Skeletal muscle satellite cell (primary cell): ENCODE results near the gene SAV1.
"Not testable (repeated sequence)": the region's sequence is repeated elsewhere in the genome, so short reads cannot be mapped to it uniquely, and the experiment has no call there.

Experiments used
- H3K27me3 ChIP-seq: 2 replicates; pipeline ENCODE4 v1.7.0; 2013; ENCODE audit warnings: low read length; ENCODE audit not compliant: control insufficient read depth, insufficient read depth
- H3K36me3 ChIP-seq: 2 replicates; pipeline ENCODE4 v1.7.0; 2013; ENCODE audit warnings: mild to moderate bottlenecking, control low read depth, low read length; ENCODE audit not compliant: insufficient read depth
- H3K4me1 ChIP-seq: 2 replicates; pipeline ENCODE4 v1.7.0; 2013; ENCODE audit warnings: low read length; ENCODE audit not compliant: control insufficient read depth, insufficient read depth
- H3K4me2 ChIP-seq: 2 replicates; pipeline ENCODE4 v1.7.0; 2013; ENCODE audit warnings: mild to moderate bottlenecking, low read length
- H3K4me3 ChIP-seq: 2 replicates; pipeline ENCODE4 v1.7.0; 2013; ENCODE audit warnings: low read length
- H3K9ac ChIP-seq: 2 replicates; pipeline ENCODE4 v1.7.0; 2013; ENCODE audit warnings: mild to moderate bottlenecking, low read depth, low read length, moderate library complexity
- H3K9me3 ChIP-seq: replicated peaks from 2 replicates; pipeline ENCODE4 v1.7.0; 2013; ENCODE audit warnings: mild to moderate bottlenecking, control low read depth, low read length

Gene SAV1

GRCh38 chr14:50677527-50678063, 9.5 kb upstream of the SAV1 start:
- H3K4me3 ChIP-seq = peak overlapping the region; percentile 54
- H3K9me3 ChIP-seq = no peaks in the 10 kb centered on the region
- H3K4me1 ChIP-seq = peaks cover 38% of the 10 kb centered on the region
- H3K9ac ChIP-seq = peak overlapping the region; percentile 64
- H3K4me2 ChIP-seq = peak overlapping the region; percentile 76
- H3K27me3 ChIP-seq = no peaks in the 10 kb centered on the region
- no peaks in the 10 kb centered on the region for H3K36me3 ChIP-seq

GRCh38 chr14:50676814-50677516, 8.9 kb upstream of the SAV1 start:
- Histone ChIP-seq H3K9ac (peak overlapping the region; percentile 64), H3K36me3 (no peaks in the 10 kb centered on the region), H3K27me3 (no peaks in the 10 kb centered on the region), H3K4me1 (peaks cover 38% of the 10 kb centered on the region), H3K4me3 (peak overlapping the region; percentile 54), H3K9me3 (no peaks in the 10 kb centered on the region), H3K4me2 (peak overlapping the region; percentile 76)

- Histone ChIP-seq H3K9ac (peak overlapping the region; percentile 50), H3K27me3 (no peaks in the 10 kb centered on the region)
Observed at GRCh38 chr14:50675597-50675996, 7.5 kb upstream of the SAV1 start.

GRCh38 chr14:50670866-50671256, 2.8 kb upstream of the SAV1 start:
- Histone ChIP-seq H3K4me1 (peaks cover 20% of the 10 kb centered on the region), H3K36me3 (no peaks in the 10 kb centered on the region), H3K4me3 (no peak overlapping the region), H3K9me3 (no peaks in the 10 kb centered on the region), H3K27me3 (no peaks in the 10 kb centered on the region), H3K9ac (no peak overlapping the region), H3K4me2 (no peak overlapping the region)

More at GRCh38 chr14:50675597-50675996, 7.5 kb upstream of the SAV1 start:
- peaks cover 38% of the 10 kb centered on the region for H3K4me1 ChIP-seq
- no peaks in the 10 kb centered on the region for H3K36me3 ChIP-seq
- H3K4me2 ChIP-seq = peak overlapping the region; percentile 30
- H3K9me3 ChIP-seq = no peaks in the 10 kb centered on the region
- peak overlapping the region; percentile 24 for H3K4me3 ChIP-seq

GRCh38 chr14:50670196-50670865, 2.2 kb upstream of the SAV1 start:
- H3K36me3 ChIP-seq = no peaks in the 10 kb centered on the region
- no peaks in the 10 kb centered on the region for H3K27me3 ChIP-seq
- peaks cover 18% of the 10 kb centered on the region for H3K4me1 ChIP-seq
- H3K4me2 ChIP-seq = no peak overlapping the region
- H3K4me3 ChIP-seq = no peak overlapping the region
- H3K9me3 ChIP-seq = no peaks in the 10 kb centered on the region
- no peak overlapping the region for H3K9ac ChIP-seq

GRCh38 chr14:50669441-50669986, 1.4 kb upstream of the SAV1 start:
- Histone ChIP-seq H3K9me3 (no peaks in the 10 kb centered on the region), H3K4me3 (no peak overlapping the region), H3K9ac (no peak overlapping the region), H3K4me2 (no peak overlapping the region), H3K36me3 (peaks cover 4% of the 10 kb centered on the region), H3K27me3 (no peaks in the 10 kb centered on the region), H3K4me1 (peaks cover 12% of the 10 kb centered on the region)

GRCh38 chr14:50668826-50669143, 679 bp upstream of the SAV1 start:
- no peaks in the 10 kb centered on the region for H3K9me3 ChIP-seq
- H3K36me3 ChIP-seq = peaks cover 5% of the 10 kb centered on the region
- no peaks in the 10 kb centered on the region for H3K27me3 ChIP-seq
- peak overlapping the region; percentile 77 for H3K4me3 ChIP-seq
- peaks cover 12% of the 10 kb centered on the region for H3K4me1 ChIP-seq
- H3K4me2 ChIP-seq = peak overlapping the region; percentile 79
- peak overlapping the region; percentile 98 for H3K9ac ChIP-seq

GRCh38 chr14:50667684-50667995, 466 bp downstream of the SAV1 start:
- peaks cover 5% of the 10 kb centered on the region for H3K36me3 ChIP-seq
- H3K9me3 ChIP-seq = no peaks in the 10 kb centered on the region
- peaks cover 12% of the 10 kb centered on the region for H3K4me1 ChIP-seq
- H3K27me3 ChIP-seq = no peaks in the 10 kb centered on the region
- H3K4me3 ChIP-seq = peak overlapping the region; percentile 77
- H3K4me2 ChIP-seq = peak overlapping the region; percentile 79
- H3K9ac ChIP-seq = peak overlapping the region; percentile 98

GRCh38 chr14:50666772-50667683, 1.1 kb downstream of the SAV1 start:
- no peaks in the 10 kb centered on the region for H3K9me3 ChIP-seq

GRCh38 chr14:50665300-50665699, 2.8 kb downstream of the SAV1 start:
- H3K4me1 ChIP-seq = peaks cover 12% of the 10 kb centered on the region
- peaks cover 20% of the 10 kb centered on the region for H3K36me3 ChIP-seq
- H3K4me3 ChIP-seq = peak overlapping the region; percentile 77
- not testable (repeated sequence) for H3K9ac ChIP-seq, H3K9me3 ChIP-seq, H3K27me3 ChIP-seq
- peak overlapping the region; percentile 79 for H3K4me2 ChIP-seq

More at GRCh38 chr14:50666772-50667683, 1.1 kb downstream of the SAV1 start:
- Histone ChIP-seq H3K4me2 (peak overlapping the region; percentile 79), H3K27me3 (no peaks in the 10 kb centered on the region), H3K4me1 (peaks cover 12% of the 10 kb centered on the region), H3K9ac (peak overlapping the region; percentile 98), H3K4me3 (peak overlapping the region; percentile 77), H3K36me3 (peaks cover 5% of the 10 kb centered on the region)

GRCh38 chr14:50664579-50664978, 3.5 kb downstream of the SAV1 start:
- H3K4me3 ChIP-seq, H3K27me3 ChIP-seq: not testable (repeated sequence)
- H3K4me1 ChIP-seq = peaks cover 12% of the 10 kb centered on the region

More at GRCh38 chr14:50664579-50664978, 3.5 kb downstream of the SAV1 start:
- H3K36me3 ChIP-seq = peaks cover 24% of the 10 kb centered on the region
- not testable (repeated sequence) for H3K9ac ChIP-seq, H3K4me2 ChIP-seq, H3K9me3 ChIP-seq
